SHP77 treated with DMSO at 0.1 percent for 48 hours (cell line): Measurements from ENCODE around the gene CLDN12.
A peak's percentile ranks its signal among the peaks of the same experiment; 100 is the strongest.

ENCODE experiments used
- DNase-seq: peaks from one replicate; lab custom pipeline; 2025; lab: John Stamatoyannopoulos, UW

The CLDN12 gene

DNA sequence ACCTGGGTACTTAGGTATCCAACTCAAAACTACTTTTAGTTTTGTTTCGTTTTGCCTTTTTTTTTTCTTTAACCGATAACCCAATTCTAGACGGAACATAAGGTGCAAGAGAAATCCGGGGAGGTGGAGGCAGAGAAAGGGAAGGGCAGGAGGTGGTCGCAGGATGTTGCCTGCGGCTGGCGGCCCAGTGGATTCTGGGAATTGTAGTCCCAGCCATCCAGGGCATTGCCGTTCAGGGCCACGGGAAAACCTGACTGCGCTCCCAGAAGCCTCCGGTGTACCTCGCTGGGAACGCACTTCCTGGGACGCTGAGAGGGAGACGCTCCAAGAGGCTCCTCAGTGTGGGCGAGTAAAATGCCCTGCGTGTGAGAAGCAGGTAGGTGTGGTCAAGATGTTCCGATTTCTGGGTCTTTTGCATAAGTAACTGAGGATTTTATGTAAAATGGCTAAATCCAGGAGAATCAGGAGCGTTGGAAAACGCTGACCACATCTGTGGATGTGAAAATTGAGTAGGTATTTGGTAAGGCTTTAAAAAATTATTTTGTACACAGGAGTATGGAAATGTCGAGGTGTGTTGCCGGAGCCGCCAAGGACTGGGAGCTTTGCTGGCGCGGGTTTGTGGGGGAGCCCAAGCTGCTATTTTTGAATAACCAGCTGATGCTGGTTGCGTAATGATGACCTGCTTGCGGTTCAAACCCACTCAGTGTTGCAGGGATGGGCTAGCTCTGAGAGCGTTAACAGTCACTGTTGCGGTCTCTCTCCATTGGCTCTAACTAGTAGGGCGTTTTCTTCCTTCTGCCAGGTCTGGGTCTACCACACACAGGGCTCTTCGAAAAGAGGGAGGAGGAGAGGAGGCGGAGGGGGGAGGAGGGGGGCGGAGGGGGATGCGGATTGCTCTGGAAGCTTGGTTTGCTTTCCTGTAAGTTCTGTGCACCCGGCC, at the start of gene CLDN12:
CLDN12 (plus strand) TSS at position 288 of the 940 bp plus-strand sequence. CDS start 9,216 bp downstream, outside the sequence.
- peak; percentile 74 for DNase-seq

DNA sequence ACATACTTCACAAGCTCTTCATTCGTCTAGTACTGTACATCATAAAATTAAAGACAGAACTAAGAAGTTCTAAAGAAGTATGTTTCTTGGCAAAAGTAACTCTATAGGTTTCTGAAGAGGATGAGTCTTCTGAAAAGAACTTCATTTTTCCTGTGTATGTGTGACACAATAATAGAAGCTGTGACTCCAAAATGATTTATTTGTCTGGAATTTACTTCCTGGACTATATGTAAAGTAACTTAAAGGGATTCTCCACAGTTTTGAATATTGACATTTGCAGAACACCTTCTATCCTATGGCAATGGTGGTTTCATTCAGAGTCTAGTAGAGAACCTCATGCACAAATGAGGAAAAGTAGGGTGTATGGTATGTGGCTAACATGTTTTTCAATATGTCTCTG, 19.8 kb upstream of the CLDN12 start:
- DNase-seq: no peak

DNA sequence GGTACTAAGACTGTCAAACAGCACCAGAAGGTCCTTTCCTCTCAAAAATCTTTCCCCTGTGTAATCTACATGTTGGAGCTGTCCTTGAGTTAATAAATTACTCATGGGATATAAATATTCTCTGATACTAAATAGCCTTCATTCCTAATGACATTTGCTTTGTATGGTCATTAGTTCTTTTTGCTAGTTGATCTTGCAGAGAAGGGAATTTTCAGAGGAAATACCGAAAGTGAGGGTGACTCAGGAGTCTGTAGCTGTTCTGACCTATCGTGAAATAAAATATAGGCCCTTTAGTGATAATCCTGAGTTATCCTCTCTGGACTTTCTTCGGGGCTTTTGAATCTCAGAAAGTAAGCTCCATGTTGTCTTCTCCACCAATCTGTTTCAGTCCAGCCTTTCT, 19.4 kb upstream of the CLDN12 start:
- DNase-seq: no peak

DNA sequence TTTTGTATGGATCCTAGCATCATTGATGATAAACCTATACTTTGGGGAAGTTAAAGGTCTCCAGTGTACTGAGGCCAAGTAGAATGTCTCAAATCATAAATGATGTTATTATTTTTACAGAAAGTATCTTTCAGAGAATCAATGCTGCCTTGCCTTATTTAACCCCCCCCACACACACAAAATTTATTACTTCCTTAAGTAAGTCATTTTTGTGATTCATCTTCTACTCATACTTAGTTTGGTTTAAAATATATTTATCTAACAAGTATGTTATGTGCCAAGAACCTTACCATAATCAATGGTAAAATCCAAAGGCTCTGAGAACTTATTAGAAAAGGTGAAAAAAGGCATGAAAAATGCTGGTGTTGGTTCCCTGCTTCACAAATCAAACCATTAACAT, 18.8 kb upstream of the CLDN12 start:
- DNase-seq: no peak

DNA sequence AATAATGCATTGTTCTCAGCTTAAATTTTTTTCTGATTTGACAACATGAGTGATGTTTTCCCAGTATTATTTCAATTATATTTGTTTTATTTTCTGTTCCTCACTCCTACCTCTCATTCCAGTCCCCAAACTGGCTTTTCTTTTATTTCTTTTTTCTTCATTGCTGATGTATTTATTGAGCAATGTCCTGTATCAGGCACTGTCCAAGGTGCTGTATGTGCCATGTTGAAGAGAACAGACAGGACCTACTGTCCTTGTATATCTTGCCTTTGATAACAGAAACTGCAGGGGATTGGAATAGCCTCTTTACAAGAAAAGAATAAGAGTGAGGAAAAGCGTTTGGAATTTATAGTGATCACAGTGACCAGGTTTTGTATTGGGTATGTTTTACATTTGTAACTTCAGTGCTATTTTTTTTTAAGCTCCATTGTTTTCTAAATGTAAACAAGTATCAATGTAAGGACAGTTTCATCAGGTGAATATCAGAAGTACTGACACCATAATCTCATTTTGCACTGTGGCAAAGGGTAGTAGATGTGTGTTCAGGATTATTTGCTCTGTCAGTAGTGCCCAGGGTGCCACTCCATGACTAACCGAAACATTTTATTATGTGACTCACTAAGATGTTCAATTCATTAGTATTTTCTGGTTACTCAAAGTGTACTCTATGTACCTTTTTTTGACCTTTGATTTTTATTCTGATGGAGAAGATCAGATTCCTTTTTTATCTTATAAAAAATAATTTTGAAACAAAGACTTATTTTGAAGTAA, 15.6 kb upstream of the CLDN12 start:
- no peak for DNase-seq

DNA sequence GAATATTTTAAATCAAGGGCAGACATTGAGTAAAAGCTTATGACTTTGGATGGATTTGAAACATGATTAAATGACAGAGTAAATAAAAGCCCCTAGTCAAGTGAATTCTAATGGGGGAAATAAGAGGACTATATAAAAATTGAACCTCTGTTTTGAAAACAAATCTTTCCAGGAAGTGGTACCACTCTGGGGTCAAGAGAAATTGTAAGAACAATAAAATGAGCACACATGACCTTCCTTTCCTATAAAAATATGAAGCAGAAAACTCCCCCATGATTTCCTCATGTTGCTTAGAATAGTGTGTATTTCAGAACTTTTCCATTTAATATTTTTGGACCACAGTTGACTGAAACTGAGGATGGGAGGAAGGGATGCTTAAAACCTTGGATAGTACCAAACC, 12.3 kb upstream of the CLDN12 start:
- DNase-seq: no peak

DNA sequence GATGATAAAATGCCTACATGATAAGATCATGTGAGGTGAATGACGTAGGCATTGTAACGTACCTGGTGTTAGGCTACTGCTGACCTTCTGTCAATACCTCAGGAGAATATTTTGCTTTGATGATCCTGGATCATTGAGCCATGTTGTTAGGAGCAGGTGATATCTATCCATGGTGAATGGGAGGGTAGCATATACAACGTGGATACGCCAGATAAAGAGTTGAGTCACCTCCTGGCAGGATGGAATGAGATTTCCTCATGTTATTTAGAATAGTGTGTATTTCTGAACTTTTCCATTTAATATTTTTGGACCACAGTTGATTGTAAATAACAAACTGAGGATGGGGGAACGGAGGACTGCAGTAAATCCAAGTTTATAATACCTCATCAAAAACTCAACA, 11.8 kb upstream of the CLDN12 start:
- DNase-seq: no peak

DNA sequence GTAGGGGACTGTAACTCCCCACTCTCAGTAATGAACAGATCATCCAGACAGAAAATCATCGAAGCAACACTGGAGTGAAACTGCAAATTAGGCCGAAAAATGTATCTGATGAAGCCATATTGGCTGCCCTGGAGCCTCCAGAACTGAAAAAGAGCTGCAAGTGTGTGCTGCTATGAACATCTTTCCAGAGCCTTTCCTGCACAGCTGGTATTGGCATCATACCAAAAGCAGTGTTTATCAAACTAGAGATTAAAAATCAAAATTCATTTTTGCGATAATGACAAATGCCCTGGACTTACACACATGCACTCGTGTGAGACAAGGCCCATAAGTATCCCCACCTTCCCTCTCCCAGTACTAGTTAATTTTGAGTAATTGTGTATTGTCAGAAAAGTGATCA, 6.8 kb upstream of the CLDN12 start:
- no peak for DNase-seq

DNA sequence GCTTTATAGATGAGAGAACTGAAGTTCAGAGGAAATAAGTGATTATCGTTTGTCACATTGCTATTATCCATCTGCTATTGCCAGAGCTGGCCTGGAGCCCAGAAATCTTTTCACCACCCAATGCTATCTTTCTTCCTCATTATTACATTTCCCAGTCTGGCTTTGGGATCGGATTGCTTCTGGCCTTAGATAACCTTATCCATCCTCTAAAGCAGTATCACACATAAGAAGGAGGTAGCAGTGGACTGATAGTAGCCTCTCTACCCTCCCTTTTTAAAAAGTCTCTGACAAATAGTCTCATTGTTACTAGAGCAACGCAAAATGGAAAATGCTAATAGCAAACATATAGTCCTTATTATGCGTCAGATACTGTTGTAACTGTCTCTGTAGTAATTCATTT, 1.3 kb upstream of the CLDN12 start:
- peak; percentile 5 for DNase-seq

DNA sequence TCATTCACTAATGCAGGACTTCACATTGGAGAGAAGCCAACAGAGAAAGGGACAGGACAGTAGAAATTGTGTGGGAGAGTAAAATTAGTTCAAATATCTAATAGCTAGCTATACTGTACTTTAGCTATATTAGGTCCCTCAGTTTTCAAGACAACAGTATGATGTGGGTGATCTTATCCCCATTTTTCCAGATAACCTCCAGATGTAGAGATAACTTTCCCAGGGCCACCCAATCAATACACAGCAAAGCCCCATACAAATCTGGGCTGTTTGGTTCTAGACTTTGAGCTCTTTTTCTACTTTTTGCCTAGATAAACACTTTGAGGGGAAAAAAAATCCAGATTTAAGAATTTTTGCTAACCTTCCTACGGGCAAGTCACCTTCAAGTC, 482 bp upstream of the CLDN12 start:
- no peak for DNase-seq

DNA sequence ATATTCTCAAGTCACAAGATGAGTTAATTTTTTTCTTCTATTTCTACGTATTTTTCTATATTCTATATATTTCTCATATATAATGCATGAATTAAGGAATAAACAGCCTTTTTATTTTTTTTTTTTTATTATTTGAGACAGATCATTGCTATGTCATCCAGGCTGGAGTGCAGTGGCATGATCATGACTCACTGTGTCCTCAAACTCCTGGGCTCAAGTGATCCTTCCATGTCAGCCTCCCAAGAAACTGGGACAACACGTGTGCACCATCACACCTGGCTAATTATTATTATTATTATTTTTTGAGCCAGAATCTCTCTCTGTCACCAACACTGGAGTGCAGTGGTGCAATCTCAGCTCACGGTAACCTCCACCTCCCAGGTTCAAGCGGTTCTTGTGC, 1.5 kb downstream of the CLDN12 start:
- DNase-seq: no peak

DNA sequence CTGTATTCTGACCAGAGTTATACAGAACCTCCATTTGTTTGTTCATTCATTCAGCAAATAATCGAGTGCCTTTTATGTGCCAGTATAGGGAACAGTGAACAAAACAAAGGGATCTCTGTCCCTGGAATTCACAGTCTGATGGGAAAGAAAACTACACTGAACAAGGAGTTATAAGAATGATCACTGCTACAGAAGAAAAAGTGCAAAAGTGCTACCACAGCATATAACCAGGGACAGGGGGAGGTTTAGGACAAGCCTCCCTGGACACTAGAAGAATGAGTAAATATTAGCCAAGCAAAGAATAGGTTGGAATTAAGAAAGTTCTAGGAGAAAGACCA, 4.2 kb downstream of the CLDN12 start:
- DNase-seq: no peak

DNA sequence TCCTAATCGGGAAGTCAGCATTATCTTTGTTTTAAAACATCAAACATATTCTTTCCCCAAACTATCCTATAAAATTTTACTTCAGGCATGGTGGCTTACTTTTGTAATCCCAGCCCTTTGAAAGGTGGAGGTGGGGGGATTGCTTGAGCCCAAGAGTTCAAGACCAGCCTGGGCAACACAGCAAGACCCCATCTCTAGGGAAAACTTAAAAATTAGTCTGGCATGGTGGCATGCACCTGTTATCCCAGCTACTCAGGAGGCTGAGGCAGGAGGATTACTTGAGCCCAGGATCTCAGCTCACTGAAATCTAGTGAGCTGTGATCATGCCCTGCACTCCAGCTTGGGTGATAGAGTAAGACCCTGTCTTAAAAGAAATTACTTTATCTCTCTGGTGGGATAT, 4.9 kb downstream of the CLDN12 start:
- DNase-seq: no peak

DNA sequence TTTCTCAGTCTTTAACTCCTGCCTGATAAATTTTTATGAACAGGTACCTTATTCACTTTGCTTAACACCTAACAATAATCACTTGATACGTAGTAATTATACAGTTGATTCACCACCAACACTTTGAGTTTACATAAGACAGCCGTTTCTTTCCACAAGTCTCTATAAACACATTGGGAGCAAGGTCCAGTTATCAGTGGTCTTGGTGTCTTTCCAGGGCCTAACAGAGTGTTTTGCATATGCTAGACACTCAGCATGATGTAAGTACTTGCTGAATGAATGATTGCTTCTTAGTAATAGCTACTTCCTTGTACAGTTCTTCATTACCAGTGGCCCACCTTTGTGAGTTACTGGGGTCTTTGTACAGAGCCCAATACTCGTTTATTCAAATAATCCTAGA, 6.4 kb downstream of the CLDN12 start:
- no peak for DNase-seq

DNA sequence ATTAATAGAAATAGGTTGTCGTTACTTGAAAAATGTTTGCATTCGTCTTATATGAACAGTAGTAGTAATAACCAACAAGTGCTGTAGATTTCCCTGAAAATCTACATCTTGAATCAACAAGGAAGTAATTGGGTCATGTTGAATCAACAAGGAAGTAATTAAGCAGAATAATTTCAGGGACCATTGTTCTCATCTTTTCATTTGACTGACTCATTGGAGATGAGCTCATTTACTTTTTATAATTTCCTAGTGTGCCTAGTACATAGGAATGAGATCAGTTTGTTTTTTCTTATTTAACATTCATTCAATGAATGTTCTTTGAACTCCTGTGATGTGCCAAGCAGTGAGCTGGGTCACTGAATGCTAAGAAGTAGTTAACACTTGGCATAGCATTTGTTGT, 8.2 kb downstream of the CLDN12 start:
- DNase-seq: no peak

DNA sequence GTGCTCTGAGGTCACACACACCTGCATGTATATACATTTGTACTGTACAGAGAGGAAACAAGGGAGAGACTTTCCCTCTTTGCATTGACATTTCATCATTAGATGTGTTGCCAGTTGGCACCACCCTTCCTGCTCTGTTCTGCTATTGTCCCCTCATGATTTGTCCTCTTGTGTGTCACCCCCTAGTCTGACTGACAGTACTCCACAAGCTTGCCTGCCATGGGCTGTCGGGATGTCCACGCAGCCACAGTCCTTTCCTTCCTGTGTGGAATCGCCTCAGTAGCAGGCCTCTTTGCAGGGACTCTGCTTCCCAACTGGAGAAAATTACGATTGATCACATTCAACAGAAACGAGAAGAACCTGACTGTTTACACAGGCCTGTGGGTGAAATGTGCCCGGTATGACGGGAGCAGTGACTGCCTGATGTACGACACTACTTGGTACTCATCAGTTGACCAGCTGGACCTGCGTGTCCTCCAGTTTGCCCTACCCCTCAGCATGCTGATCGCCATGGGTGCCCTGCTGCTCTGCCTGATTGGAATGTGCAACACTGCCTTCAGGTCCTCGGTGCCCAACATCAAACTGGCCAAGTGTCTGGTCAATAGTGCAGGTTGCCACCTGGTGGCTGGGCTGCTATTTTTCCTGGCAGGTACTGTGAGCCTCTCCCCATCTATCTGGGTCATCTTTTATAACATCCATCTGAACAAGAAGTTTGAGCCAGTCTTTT, 9.4 kb downstream of the CLDN12 start:
- no peak for DNase-seq

DNA sequence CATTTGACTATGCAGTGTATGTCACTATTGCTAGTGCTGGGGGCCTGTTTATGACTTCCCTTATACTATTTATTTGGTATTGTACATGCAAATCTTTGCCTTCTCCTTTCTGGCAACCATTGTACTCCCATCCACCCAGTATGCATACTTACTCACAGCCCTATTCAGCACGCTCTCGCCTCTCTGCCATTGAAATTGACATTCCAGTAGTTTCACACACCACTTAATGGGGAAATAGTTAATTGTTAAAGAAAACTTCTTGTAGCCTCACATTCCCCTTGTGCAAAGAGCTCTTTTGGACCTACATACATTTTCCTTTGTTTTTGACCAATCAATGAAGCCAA, 9.9 kb downstream of the CLDN12 start:
- DNase-seq: no peak

DNA sequence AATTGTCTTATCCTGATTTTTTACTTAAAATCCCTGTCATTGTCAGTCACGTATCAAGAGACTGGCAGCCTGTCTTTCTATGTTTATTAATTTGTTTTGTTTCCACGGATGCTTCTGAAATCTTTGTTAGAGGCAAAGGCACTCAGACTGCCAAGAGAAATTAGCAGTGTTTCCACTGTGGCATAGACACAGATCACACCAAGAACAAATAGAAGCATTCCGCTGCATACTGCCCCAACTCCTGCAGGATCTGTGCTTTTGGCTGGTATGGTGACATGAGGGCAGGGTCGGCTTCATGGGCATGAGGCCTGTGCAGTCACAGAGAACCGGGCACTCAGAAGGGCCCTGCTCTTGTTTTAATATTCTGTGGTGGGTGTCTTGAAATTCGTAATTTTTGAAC, 18.4 kb downstream of the CLDN12 start:
- no peak for DNase-seq

DNA sequence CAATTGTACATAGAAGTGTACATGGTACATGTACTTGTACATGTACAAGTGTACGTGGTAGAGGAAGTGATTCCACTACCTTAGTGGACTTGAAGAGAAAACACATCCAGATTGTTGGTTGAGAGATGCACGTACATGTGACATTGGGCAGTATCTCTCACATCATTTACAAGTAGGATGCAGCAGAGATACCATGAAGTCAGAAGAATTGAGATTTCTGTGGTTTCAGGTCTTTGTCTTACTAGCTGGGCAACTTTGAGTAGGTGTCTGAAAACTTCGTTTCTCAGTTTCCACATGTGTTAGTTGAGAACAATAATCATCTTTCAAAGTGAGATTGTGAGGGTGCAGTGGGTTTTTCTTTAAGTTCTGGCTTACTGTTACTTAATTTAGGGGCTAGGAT, 21.5 kb downstream of the CLDN12 start:
- DNase-seq: no peak

DNA sequence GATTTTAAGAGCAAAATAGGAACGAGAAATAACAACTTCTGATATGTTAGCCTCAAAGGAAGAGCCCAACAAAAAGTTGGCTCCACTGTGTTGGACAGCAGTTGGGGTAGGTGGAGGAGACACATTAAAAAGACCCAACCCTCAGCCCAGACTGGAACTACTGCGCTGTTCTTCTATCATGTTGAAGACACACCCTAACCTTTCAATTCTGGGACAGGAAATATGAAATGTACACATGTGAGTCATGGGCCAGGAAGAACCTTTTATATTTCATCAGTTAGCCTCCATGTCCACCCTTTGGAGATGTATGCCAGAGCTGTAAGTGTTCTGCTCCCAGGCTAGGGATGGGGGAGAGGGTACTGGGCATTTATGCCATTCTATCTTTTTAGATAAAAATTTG, 22.1 kb downstream of the CLDN12 start:
- DNase-seq: no peak

DNA sequence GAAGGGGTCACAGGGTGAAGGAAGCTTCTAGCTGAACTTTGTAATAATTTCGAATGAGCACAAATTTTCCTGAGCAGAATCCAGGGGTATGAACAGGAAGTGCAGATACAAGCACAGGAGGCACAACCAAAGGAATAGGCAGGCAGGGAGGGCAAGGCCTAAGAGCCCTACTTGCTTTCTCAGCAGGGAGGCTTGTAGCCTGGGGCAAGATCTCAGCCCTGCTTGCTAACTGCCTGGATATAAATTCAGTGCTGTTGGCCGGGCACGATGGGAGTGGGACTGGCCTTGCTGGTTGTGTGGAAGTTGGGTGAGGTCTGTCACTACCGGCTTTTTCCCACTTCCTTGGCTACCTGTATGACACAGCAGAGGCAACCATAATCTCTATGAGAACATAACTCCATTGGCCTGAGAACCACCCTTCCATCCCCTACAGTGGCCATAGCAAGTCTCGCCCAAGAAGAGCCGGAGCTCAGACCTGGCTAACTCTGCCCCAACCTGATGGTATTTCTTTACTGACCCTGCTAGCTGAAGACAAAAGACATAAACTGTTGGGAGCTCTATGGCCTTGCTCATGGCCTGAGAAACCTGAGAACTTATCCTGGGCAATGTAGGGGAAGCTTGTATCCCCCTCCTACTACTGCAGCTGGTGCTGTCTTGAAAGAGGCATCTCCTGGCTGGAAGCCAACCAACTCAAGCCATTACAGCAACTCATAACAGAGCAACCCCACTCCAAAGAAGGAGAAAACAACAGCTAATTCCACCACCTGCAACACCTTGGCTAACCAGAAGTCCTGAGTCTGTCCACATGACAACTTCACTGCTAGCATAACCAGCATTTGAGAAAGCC, 27.6 kb downstream of the CLDN12 start:
- no peak for DNase-seq

DNA sequence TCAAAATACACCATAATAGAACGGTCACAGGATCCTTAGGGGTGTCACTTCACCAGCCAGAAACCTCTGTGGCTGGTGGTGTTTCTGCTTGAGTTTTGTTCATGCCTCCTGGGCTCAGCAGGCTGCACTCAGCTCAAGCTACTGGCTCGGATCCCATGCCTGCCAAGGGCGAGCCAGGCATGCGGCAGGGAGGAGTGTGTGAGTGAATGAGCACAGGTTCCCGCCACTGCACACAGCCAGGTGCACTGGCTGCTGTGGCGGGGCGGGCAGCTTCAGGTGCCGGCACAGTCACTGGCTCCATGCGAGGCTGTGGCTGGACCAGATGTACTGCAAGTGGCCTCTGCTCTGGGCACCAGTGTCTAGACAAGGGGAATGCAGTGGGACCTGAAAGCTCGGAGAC, 29.5 kb downstream of the CLDN12 start:
- DNase-seq: no peak
